GM12878 (cell line): Measurements from ENCODE around the gene LAD1. TPM values are rescaled to one million over a fixed set of nuclear protein-coding genes. Genes with fewer than 3 reads are reported as not detected.

ENCODE experiments used
- ATAC-seq: fragments of 200-7000 bp; cut with Tn5 transposase; 3 replicates; pipeline ENCODE4 v1.9.1; 2020; ENCODE audit warnings: mild to moderate bottlenecking, moderate library complexity
- BruUV-seq: library from RNA; stranded (reverse); fragments of 400-500 nt; replicated peaks from 2 replicates; lab custom pipeline; 2021; lab: Mats Ljungman, UMichigan
- CTCF ChIA-PET: fragments of 300-600 bp; sonication (Branson Sonifier 250); formaldehyde crosslinking; extraction: SDS; loops from one replicate; lab custom pipeline; 2021; ENCODE audit warnings: inconsistent platforms; lab: Yijun Ruan, JAX
- POLR2A ChIA-PET: fragments of 350-600 bp; formaldehyde crosslinking; extraction: SDS; loops from one replicate; lab custom pipeline; 2021; ENCODE audit warnings: inconsistent platforms; lab: Charles Lee
- RAD21 ChIA-PET: fragments of 300-600 bp; sonication (Branson Sonifier 250); formaldehyde crosslinking; loops from one replicate; lab custom pipeline; 2023; ENCODE audit warnings: antibody characterized with exemption; ENCODE audit not compliant: unreplicated experiment; lab: Charles Lee
- SMC1A ChIA-PET: fragments of 300-600 bp; sonication (Branson Sonifier 250); formaldehyde crosslinking; loops from one replicate; lab custom pipeline; 2023; ENCODE audit not compliant: unreplicated experiment, uncharacterized antibody; lab: Charles Lee
- DNase-seq: peaks from one replicate; pipeline ENCODE4 v3.0.0-alpha.2; 2011; ENCODE audit warnings: low read depth, low spot score
- FAIRE-seq: peaks from 3 replicates; lab custom pipeline; 2011; peaks lifted over from hg19 to GRCh38; lab: Jason Lieb, UNC
- H2AFZ ChIP-seq: 2 replicates; pipeline ENCODE4 v1.6.0; 2011; ENCODE audit warnings: low read depth, low read length, control low read depth; ENCODE audit not compliant: control insufficient read depth
- H3K27ac ChIP-seq: 2 replicates; pipeline ENCODE4 v1.5.1; 2011; ENCODE audit warnings: control low read depth; ENCODE audit not compliant: control insufficient read depth, insufficient read depth
- H3K27me3 ChIP-seq, 2 experiments: replicated peaks in 1 of 2; 2 replicates each; pipeline versions ENCODE4 v1.6.0 to v1.6.1; 2011; ENCODE audit warnings: low read length in 1 of 2; ENCODE audit not compliant: control insufficient read depth in 2 of 2, insufficient read depth in 2 of 2
- H3K36me3 ChIP-seq, 2 experiments: 2 replicates each; pipeline ENCODE4 v1.5.1; 2011; ENCODE audit warnings: low read length in 1 of 2; ENCODE audit not compliant: control insufficient read depth in 2 of 2, insufficient read depth in 2 of 2
- H3K4me1 ChIP-seq: 2 replicates; pipeline ENCODE4 v1.6.1; 2011; ENCODE audit warnings: mild to moderate bottlenecking, low read length, moderate library complexity, mixed read lengths; ENCODE audit not compliant: control insufficient read depth, insufficient read depth
- H3K4me2 ChIP-seq: 2 replicates; pipeline ENCODE4 v1.6.0; 2011; ENCODE audit warnings: control low read depth; ENCODE audit not compliant: control insufficient read depth, insufficient read depth
- H3K4me3 ChIP-seq: fragments of 200-600 bp; sonication (generic); 2 replicates; pipeline ENCODE4 v1.5.1; 2016
- H3K79me2 ChIP-seq: 2 replicates; pipeline ENCODE4 v1.6.0; 2011; ENCODE audit warnings: low read length; ENCODE audit not compliant: control insufficient read depth, insufficient read depth
- H3K9ac ChIP-seq: 2 replicates; pipeline ENCODE4 v1.8.0; 2011; ENCODE audit warnings: low read length, control low read depth, mixed read lengths; ENCODE audit not compliant: control insufficient read depth, insufficient read depth
- H3K9me3 ChIP-seq: replicated peaks from 3 replicates; pipeline ENCODE4 v1.5.1; 2011; ENCODE audit warnings: mild to moderate bottlenecking, low read length; ENCODE audit not compliant: control insufficient read depth, insufficient read depth
- H4K20me1 ChIP-seq: 2 replicates; pipeline ENCODE4 v1.6.0; 2011; ENCODE audit not compliant: control insufficient read depth, insufficient read depth
- WGBS: methylation state at CpG from one replicate; pipeline ENCODE4 v1.1.6; 2016; ENCODE audit warnings: low lambda C conversion rate; ENCODE audit not compliant: insufficient replicate concordance, insufficient coverage; ENCODE audit errors: missing lambda C conversion rate; 5-methylcytosine and 5-hydroxymethylcytosine counted together
- in situ Hi-C: fragments of 300-500 bp; cut with MboI; formaldehyde crosslinking; loops from 9 replicates; pipeline ENCODE4 v1.14.3; 2018; ENCODE audit warnings: mixed read lengths
- intact Hi-C: fragments of 100-400 bp; cut with micrococcal nuclease; formaldehyde crosslinking; loops from one replicate; pipeline ENCODE4 v1.14.2; 2022; ENCODE audit not compliant: unreplicated experiment
- polyA plus RNA-seq, 11 experiments: library from polyadenylated mRNA; depleted of rRNA in 4 of 11; unstranded in 6 of 11; stranded (reverse) in 5 of 11; fragments of >200 nt; fragmentation: Nextera tagmentation in 4 of 11; fragmentation: Illumina TruSeq in 1 of 11; extraction: Ambion mirVana in 4 of 11; extraction: Trizol in 1 of 11; gene quantifications; 1 replicate in 1 of 11; 2 replicates in 10 of 11; pipeline versions ENCODE4 v1.2.1 to v1.2.3, GENCODE V29; 2011 to 2016; ENCODE audit warnings: inconsistent platforms in 2 of 11, missing spikeins in 2 of 11, low read depth in 1 of 11
- total RNA-seq, 4 experiments: library from RNA; depleted of rRNA in 3 of 4; stranded (reverse); fragments of >200 nt in 3 of 4; fragmentation: Illumina TruSeq in 1 of 4; extraction: Trizol in 1 of 4; gene quantifications; 2 replicates each; pipeline versions ENCODE4 v1.2.1 to v1.2.3, GENCODE V29; 2013 to 2021
- TF ChIP-seq, protein P1 (sequence below): fragments of 450-650 bp; IDR thresholded peaks from 2 replicates; pipeline ENCODE4 v1.6.1; 2016; ENCODE audit warnings: mild to moderate bottlenecking, moderate library complexity, borderline replicate concordance

LAD1 gene
- total and polyA plus RNA-seq, 10 of the 15 experiments (the other 5 are each of a cell fraction or from before 2014, with no cell fraction given): 0.05 to 0.48 (median 0.32) TPM; not detected in 3

- TF ChIP-seq, protein P1, sequence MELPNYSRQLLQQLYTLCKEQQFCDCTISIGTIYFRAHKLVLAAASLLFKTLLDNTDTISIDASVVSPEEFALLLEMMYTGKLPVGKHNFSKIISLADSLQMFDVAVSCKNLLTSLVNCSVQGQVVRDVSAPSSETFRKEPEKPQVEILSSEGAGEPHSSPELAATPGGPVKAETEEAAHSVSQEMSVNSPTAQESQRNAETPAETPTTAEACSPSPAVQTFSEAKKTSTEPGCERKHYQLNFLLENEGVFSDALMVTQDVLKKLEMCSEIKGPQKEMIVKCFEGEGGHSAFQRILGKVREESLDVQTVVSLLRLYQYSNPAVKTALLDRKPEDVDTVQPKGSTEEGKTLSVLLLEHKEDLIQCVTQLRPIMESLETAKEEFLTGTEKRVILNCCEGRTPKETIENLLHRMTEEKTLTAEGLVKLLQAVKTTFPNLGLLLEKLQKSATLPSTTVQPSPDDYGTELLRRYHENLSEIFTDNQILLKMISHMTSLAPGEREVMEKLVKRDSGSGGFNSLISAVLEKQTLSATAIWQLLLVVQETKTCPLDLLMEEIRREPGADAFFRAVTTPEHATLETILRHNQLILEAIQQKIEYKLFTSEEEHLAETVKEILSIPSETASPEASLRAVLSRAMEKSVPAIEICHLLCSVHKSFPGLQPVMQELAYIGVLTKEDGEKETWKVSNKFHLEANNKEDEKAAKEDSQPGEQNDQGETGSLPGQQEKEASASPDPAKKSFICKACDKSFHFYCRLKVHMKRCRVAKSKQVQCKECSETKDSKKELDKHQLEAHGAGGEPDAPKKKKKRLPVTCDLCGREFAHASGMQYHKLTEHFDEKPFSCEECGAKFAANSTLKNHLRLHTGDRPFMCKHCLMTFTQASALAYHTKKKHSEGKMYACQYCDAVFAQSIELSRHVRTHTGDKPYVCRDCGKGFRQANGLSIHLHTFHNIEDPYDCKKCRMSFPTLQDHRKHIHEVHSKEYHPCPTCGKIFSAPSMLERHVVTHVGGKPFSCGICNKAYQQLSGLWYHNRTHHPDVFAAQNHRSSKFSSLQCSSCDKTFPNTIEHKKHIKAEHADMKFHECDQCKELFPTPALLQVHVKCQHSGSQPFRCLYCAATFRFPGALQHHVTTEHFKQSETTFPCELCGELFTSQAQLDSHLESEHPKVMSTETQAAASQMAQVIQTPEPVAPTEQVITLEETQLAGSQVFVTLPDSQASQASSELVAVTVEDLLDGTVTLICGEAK: no peak
- Histone ChIP-seq H3K27me3 (peaks cover 0 to 4% of the 10 kb centered on the region in 2 experiments; a peak in 3 of 4 replicates), H3K4me1 (no peaks in the 10 kb centered on the region), H3K9ac (no peak overlapping the region), H3K27ac (no peak overlapping the region), H4K20me1 (no peaks in the 10 kb centered on the region), H3K4me2 (no peak overlapping the region), H3K79me2 (no peaks in the 10 kb centered on the region), H3K4me3 (no peak overlapping the region), H3K36me3 (no peaks in the 10 kb centered on the region), H2AFZ (no peak overlapping the region), H3K9me3 (no peaks in the 10 kb centered on the region)
- no peak for ATAC-seq
- CTCF ChIA-PET: interaction anchor here (0.7 to 1.4 kb wide), 4 partner anchors 11 to 58 kb away, joined by 3 to 7 read pairs (median 4); no protein-coding TSS in a partner anchor
- no peak for FAIRE-seq
- RAD21 ChIA-PET: no interaction called here
- intact Hi-C loops: loop anchor here (10.0 kb wide), 1 partner anchor 275 kb away; no protein-coding TSS in a partner anchor
- DNase-seq: no peak
- no TSS peak for BruUV-seq
- POLR2A ChIA-PET: no interaction called here
- SMC1A ChIA-PET: interaction anchor here (1.1 to 2.3 kb wide), 3 partner anchors 11 to 106 kb away, joined by 4 to 11 read pairs (median 7); no protein-coding TSS in a partner anchor
- in situ Hi-C loops: no loop called here
- 0% methylated on average over 2 of the region's 2 CpGs for WGBS
Measured at GRCh38 chr1:201359873-201360210, 39.3 kb downstream of the LAD1 start.
